Retinal pigment epithelial cell (primary cell): ENCODE results near the gene IQCN.
A peak's percentile ranks its signal among the peaks of the same experiment; 100 is the strongest.

Source experiments
- DNase-seq: peaks from one replicate; pipeline ENCODE4 v3.0.0-alpha.2; 2010; ENCODE audit warnings: low read depth
- H3K4me3 ChIP-seq: 2 replicates; pipeline ENCODE4 v1.5.1; 2011; ENCODE audit warnings: mild to moderate bottlenecking, low read length, control low read depth, moderate library complexity
- TF ChIP-seq, protein P1 (sequence below): conservative IDR thresholded peaks from 2 replicates; pipeline ENCODE4 v1.5.1; 2011; ENCODE audit warnings: low read depth, low read length, control low read depth, inconsistent platforms

IQCN gene

DNA sequence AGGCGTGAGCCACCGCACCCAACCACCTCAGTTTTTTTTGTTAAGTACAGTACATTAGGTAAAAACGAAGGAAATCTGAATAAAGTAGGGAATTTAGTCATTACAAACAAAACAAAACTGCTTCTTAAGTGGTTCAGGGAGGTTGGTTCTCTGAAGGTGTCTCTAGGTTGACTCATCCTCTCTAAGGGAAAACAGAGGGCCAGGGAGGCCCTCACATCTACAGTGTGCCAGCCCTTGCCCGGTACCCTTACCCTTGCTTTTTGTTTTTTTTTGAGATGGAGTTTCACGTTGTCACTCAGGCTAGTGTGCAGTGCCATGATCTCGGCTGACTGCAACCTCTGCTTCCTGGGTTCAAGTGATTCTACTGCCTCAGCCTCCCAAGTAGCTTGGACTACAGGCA lies 24.3 kb upstream of the IQCN start:
- TF ChIP-seq, protein P1, sequence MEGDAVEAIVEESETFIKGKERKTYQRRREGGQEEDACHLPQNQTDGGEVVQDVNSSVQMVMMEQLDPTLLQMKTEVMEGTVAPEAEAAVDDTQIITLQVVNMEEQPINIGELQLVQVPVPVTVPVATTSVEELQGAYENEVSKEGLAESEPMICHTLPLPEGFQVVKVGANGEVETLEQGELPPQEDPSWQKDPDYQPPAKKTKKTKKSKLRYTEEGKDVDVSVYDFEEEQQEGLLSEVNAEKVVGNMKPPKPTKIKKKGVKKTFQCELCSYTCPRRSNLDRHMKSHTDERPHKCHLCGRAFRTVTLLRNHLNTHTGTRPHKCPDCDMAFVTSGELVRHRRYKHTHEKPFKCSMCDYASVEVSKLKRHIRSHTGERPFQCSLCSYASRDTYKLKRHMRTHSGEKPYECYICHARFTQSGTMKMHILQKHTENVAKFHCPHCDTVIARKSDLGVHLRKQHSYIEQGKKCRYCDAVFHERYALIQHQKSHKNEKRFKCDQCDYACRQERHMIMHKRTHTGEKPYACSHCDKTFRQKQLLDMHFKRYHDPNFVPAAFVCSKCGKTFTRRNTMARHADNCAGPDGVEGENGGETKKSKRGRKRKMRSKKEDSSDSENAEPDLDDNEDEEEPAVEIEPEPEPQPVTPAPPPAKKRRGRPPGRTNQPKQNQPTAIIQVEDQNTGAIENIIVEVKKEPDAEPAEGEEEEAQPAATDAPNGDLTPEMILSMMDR, result no peak
- no peak overlapping the region for H3K4me3 ChIP-seq
- no peak for DNase-seq

DNA sequence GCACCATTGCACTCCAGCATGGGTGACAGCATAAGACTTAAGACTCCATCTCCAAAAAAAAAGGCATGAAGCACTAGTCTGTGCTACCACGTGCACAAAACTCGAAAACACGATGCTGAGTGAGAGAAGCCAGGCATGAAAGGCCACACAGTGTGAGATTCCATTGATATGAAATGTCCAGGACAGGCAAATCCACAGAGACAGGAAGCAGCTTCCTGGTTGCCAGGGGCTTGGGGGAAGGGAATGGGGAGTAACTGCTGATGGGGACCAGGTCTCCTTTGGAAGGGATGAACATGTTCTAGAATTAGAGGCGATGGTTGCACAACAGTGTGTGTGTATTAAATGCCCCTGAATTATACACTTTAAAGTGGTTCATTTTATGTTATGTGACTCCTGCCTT lies 23.1 kb upstream of the IQCN start:
- H3K4me3 ChIP-seq, result no peak overlapping the region
- no peak for DNase-seq
- TF ChIP-seq, protein P1, result no peak

- H3K4me3 ChIP-seq, result no peak overlapping the region
- no peak for DNase-seq
- TF ChIP-seq, protein P1, result no peak
Measured at GRCh38 chr19:18295034-18295451, 20.8 kb upstream of the IQCN start.

DNA sequence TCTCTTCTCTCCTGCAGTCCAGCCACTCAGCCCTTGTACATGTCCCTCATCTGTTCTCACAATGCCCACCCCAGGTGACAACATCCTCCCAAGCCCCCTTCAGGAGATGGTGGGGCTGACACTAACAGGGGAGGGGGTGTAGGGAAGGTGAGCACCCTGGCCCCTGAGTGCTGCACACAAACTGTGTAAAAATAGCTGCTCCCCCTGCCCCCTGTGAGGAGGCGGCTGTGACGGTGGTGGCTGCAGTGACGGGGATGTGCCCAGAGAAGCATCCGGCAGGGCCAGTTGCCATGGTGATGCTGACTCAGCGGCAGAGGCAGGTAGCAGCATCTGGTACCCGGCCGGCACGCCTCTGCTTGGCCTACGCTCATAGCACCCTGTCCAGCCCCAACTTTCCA lies 20.2 kb upstream of the IQCN start:
- H3K4me3 ChIP-seq, result no peak overlapping the region
- no peak for DNase-seq
- TF ChIP-seq, protein P1, result no peak

DNA sequence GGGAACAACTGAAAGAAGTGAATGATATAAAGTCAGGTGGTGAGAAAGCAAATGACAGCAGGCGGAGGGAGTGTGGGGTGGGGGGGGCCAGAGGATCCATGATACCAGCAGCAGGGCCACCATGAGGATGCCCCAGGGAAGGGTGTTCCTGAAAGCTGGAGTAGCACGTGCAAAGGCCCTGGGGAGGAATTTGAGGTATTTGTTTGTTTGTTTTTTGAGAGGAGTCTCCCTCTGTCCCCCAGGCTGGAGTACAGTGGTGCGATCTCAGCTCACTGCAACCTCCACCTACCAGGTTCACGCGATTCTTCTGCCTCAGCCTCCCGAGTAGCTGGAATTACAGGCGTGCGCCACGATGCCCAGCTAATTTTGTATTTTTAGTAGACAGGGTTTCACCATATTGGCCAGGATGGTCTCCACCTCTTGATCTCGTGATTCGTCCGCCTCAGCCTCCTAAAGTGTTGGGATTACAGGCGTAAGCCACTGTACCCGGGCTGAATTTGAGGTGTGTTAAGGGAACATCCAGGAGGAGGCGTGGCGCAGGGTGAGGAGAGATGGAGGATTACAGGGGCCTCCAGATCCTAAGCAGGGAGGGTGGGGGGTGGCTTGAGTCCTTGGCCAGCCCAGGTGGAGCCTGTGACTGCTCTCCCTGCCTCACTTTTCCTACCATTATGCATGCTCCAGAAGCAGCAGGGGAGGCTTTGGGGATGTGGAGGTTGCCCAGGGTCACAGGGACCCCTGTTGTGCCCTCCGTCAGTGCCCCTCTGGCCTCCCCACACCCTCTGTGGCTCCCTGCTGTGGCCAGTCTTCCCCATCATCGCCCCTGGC lies 19.6 kb upstream of the IQCN start:
- DNase-seq, result no peak
- TF ChIP-seq, protein P1, result peak; percentile 7
- no peak overlapping the region for H3K4me3 ChIP-seq

GRCh38 chr19:18292810-18293641 lies 18.8 kb upstream of the IQCN start:
- H3K4me3 ChIP-seq, result peak overlapping the region; percentile 60
- DNase-seq, result no peak

More at GRCh38 chr19:18292810-18293641, 18.8 kb upstream of the IQCN start:
- TF ChIP-seq, protein P1, result no peak
